ENCODE measurements around the gene HSF2.

Gene HSF2

GRCh38 chr6:122399055-122399347 lies 451 bp upstream of the HSF2 start:
- DNase-seq (ENCODE audit: low spot score) = no peak

GRCh38 chr6:122400121-122400450 lies 634 bp downstream of the HSF2 start:
- DNase-seq (ENCODE audit: low spot score) = no peak

GRCh38 chr6:122400462-122401089 lies 1.1 kb downstream of the HSF2 start:
- no peak for DNase-seq (ENCODE audit: low spot score)

- DNase-seq (ENCODE audit: low spot score) = no peak
Observed at GRCh38 chr6:122401104-122401503, 1.7 kb downstream of the HSF2 start.

- no peak for DNase-seq (ENCODE audit: low spot score)
Observed at GRCh38 chr6:122404444-122404843, 5.0 kb downstream of the HSF2 start.

GRCh38 chr6:122405417-122405816 lies 6.0 kb downstream of the HSF2 start:
- peak; percentile 14 for DNase-seq (ENCODE audit: low spot score)

GRCh38 chr6:122406187-122406586 lies 6.7 kb downstream of the HSF2 start:
- DNase-seq (ENCODE audit: low spot score) = no peak

GRCh38 chr6:122407712-122408111 lies 8.3 kb downstream of the HSF2 start:
- no peak for DNase-seq (ENCODE audit: low spot score)

GRCh38 chr6:122408240-122408639 lies 8.8 kb downstream of the HSF2 start:
- DNase-seq (ENCODE audit: low spot score) = no peak

- no peak for DNase-seq (ENCODE audit: low spot score)
Observed at GRCh38 chr6:122408702-122409458, 9.4 kb downstream of the HSF2 start.

- DNase-seq (ENCODE audit: low spot score) = no peak
Observed at GRCh38 chr6:122412001-122412400, 12.5 kb downstream of the HSF2 start.

GRCh38 chr6:122416825-122417224 lies 17.4 kb downstream of the HSF2 start:
- no peak for DNase-seq (ENCODE audit: low spot score)

GRCh38 chr6:122422003-122422402 lies 22.6 kb downstream of the HSF2 start:
- no peak for DNase-seq (ENCODE audit: low spot score)

- DNase-seq (ENCODE audit: low spot score) = no peak
Observed at GRCh38 chr6:122422614-122423267, 23.3 kb downstream of the HSF2 start.

GRCh38 chr6:122423734-122424133 lies 24.3 kb downstream of the HSF2 start:
- no peak for DNase-seq (ENCODE audit: low spot score)

GRCh38 chr6:122426597-122426996 lies 27.1 kb downstream of the HSF2 start:
- no peak for DNase-seq (ENCODE audit: low spot score)

- DNase-seq (ENCODE audit: low spot score) = no peak
Observed at GRCh38 chr6:122428781-122429180, 29.3 kb downstream of the HSF2 start.

GRCh38 chr6:122429323-122429722 lies 29.9 kb downstream of the HSF2 start:
- DNase-seq (ENCODE audit: low spot score) = no peak

GRCh38 chr6:122431780-122432179 lies 32.3 kb downstream of the HSF2 start:
- DNase-seq (ENCODE audit: low spot score) = no peak

GRCh38 chr6:122432816-122433215 lies 33.4 kb downstream of the HSF2 start:
- DNase-seq (ENCODE audit: low spot score) = no peak

GRCh38 chr6:122438975-122439374 lies 39.5 kb downstream of the HSF2 start:
- DNase-seq (ENCODE audit: low spot score) = no peak

GRCh38 chr6:122445274-122445673 lies 45.8 kb downstream of the HSF2 start:
- no peak for DNase-seq (ENCODE audit: low spot score)

- no peak for DNase-seq (ENCODE audit: low spot score)
Observed at GRCh38 chr6:122449069-122449468, 49.6 kb downstream of the HSF2 start.

- no peak for DNase-seq (ENCODE audit: low spot score)
Observed at GRCh38 chr6:122452509-122452908, 53.1 kb downstream of the HSF2 start.

Measured in AG08396 (cell line).